GM12892 (cell line): ENCODE data around the gene SSR1.

Experiments
- POLR2A ChIP-seq: IDR thresholded peaks from 2 replicates; pipeline ENCODE4 v1.6.1; 2011; ENCODE audit warnings: low read depth, low read length, control low read depth
- POLR2AphosphoS5 ChIP-seq: IDR thresholded peaks from 2 replicates; pipeline ENCODE4 v1.6.1; 2011; ENCODE audit warnings: low read depth, low read length, control low read depth
- TAF1 ChIP-seq: IDR thresholded peaks from 2 replicates; pipeline ENCODE4 v1.6.1; 2011; ENCODE audit warnings: low read depth, mild to moderate bottlenecking, control low read depth, low read length, borderline replicate concordance

- TF ChIP-seq POLR2AphosphoS5 (no peak), POLR2A (no peak), TAF1 (no peak)
Observed at GRCh38 chr6:7341989-7342742, 29.2 kb upstream of the SSR1 start.
